ENCODE data around the gene SPDYE5. TPM values are rescaled to one million over a fixed set of nuclear protein-coding genes. Genes with fewer than 3 reads are reported as not detected.
A peak's percentile ranks its signal among the peaks of the same experiment; 100 is the strongest.
"Not testable (repeated sequence)": the region's sequence is repeated elsewhere in the genome, so short reads cannot be mapped to it uniquely, and the experiment has no call there.

The SPDYE5 gene
- polyA plus RNA-seq, 1 donor (not counting 4 experiments of a cell fraction or from before 2014, with no cell fraction given), result 0.04 TPM

GRCh38 chr7:75452494-75452955 is 39.6 kb upstream of the SPDYE5 start:
- H3K79me2 ChIP-seq (ENCODE audit: control insufficient read depth, insufficient read depth, low read length); H3K9ac ChIP-seq (ENCODE audit: control insufficient read depth, extremely low read depth, insufficient read depth, low read length); H3K4me2 ChIP-seq (ENCODE audit: control insufficient read depth, extremely low read depth, insufficient read depth, low read depth, low read length); H3K27me3 ChIP-seq (ENCODE audit: control insufficient read depth, extremely low read depth, insufficient read depth, low read length); H3K4me1 ChIP-seq (ENCODE audit: control insufficient read depth, extremely low read depth, insufficient read depth, low read length); DNase-seq (ENCODE audit: low read depth, low spot score); H3K9me1 ChIP-seq (ENCODE audit: control insufficient read depth, extremely low read depth, insufficient read depth, low read length); dilution Hi-C loops (cut with MboI; ENCODE audit: extremely low pct_ligation_motif_present, low sequenced_read_pairs); H3K9me3 ChIP-seq (ENCODE audit: control insufficient read depth, low read depth, low read length); H3K4me3 ChIP-seq (ENCODE audit: control insufficient read depth in 2 of 3, extremely low read depth in 1 of 3, insufficient read depth in 2 of 3, low read depth in 1 of 3, low read length in 3 of 3); H4K20me1 ChIP-seq (ENCODE audit: control insufficient read depth, extremely low read depth, insufficient read depth, low read length); H3K27ac ChIP-seq (ENCODE audit: control insufficient read depth, insufficient read depth, low read length); H2AFZ ChIP-seq (ENCODE audit: control insufficient read depth, low read length); H3K36me3 ChIP-seq (ENCODE audit: control insufficient read depth in 2 of 2, extremely low read depth in 1 of 2, insufficient read depth in 2 of 2, low read length in 2 of 2): not testable (repeated sequence)
- peak in 1 of 3 experiments; percentile 28 for TF ChIP-seq CTCF (optimal IDR thresholded peaks at IDR 0.05 in 1 of 3, IDR thresholded peaks at IDR 0.05 in 1 of 3, conservative IDR thresholded peaks at IDR 0.05 in 1 of 3; ENCODE audit: extremely low read depth in 1 of 3, insufficient read depth in 2 of 3, low read length in 3 of 3)
- FAIRE-seq, result peak; percentile 76

DNA sequence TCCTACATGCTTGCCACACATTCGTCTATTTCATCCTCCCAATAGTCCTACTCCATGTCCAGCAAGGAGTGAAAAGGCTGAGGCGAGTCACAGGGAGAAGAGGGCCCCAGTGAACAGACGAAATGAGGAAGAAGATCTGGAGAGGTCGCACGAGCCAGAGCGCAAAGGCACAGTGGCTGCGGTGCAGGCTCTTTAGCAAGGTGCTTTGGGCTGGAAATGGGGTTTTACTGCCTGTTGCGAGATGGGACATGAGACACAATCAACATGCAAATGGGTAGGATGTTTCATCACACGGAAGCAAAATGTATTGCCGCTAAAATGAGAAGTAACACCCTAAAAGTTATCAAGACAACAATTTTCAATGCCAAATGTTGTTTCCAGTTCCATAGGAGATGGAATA is 35.7 kb upstream of the SPDYE5 start:
- H3K4me2 ChIP-seq (ENCODE audit: control insufficient read depth, extremely low read depth, insufficient read depth, low read depth, low read length); dilution Hi-C loops (cut with MboI; ENCODE audit: extremely low pct_ligation_motif_present, low sequenced_read_pairs); H3K9me3 ChIP-seq (ENCODE audit: control insufficient read depth, low read depth, low read length); H2AFZ ChIP-seq (ENCODE audit: control insufficient read depth, low read length); H3K79me2 ChIP-seq (ENCODE audit: control insufficient read depth, insufficient read depth, low read length); H3K4me1 ChIP-seq (ENCODE audit: control insufficient read depth, extremely low read depth, insufficient read depth, low read length); H3K27ac ChIP-seq (ENCODE audit: control insufficient read depth, insufficient read depth, low read length); H3K27me3 ChIP-seq (ENCODE audit: control insufficient read depth, extremely low read depth, insufficient read depth, low read length); H3K9ac ChIP-seq (ENCODE audit: control insufficient read depth, extremely low read depth, insufficient read depth, low read length); DNase-seq (ENCODE audit: low read depth, low spot score); H3K9me1 ChIP-seq (ENCODE audit: control insufficient read depth, extremely low read depth, insufficient read depth, low read length); H3K4me3 ChIP-seq (ENCODE audit: control insufficient read depth in 2 of 3, extremely low read depth in 1 of 3, insufficient read depth in 2 of 3, low read depth in 1 of 3, low read length in 3 of 3); FAIRE-seq; H4K20me1 ChIP-seq (ENCODE audit: control insufficient read depth, extremely low read depth, insufficient read depth, low read length); H3K36me3 ChIP-seq (ENCODE audit: control insufficient read depth in 2 of 2, extremely low read depth in 1 of 2, insufficient read depth in 2 of 2, low read length in 2 of 2): not testable (repeated sequence)

DNA sequence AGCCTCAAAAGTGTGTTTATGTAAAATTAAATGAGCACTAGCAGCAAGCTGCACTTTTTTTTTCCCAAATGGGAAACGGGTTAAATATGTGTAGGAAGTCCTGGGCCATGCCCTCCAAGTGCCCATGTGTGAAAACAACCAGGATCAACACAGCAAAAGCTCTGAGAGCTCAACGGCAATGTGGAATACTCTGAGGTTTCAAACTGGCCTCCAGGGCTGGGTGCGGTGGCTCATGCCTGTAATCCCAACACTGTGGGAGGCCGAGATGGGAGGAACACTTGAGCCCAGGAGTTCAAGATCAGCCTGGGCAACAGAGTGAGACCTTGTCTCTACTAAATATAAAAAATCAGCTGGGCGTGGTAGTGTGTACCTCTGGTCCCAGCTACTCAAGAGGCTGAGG is 34.1 kb upstream of the SPDYE5 start:
- DNase-seq (ENCODE audit: low read depth, low spot score); H3K27me3 ChIP-seq (ENCODE audit: control insufficient read depth, extremely low read depth, insufficient read depth, low read length); H3K4me3 ChIP-seq (ENCODE audit: control insufficient read depth in 2 of 3, extremely low read depth in 1 of 3, insufficient read depth in 2 of 3, low read depth in 1 of 3, low read length in 3 of 3); dilution Hi-C loops (cut with MboI; ENCODE audit: extremely low pct_ligation_motif_present, low sequenced_read_pairs); H3K36me3 ChIP-seq (ENCODE audit: control insufficient read depth in 2 of 2, extremely low read depth in 1 of 2, insufficient read depth in 2 of 2, low read length in 2 of 2); H4K20me1 ChIP-seq (ENCODE audit: control insufficient read depth, extremely low read depth, insufficient read depth, low read length); H3K79me2 ChIP-seq (ENCODE audit: control insufficient read depth, insufficient read depth, low read length); H3K9me3 ChIP-seq (ENCODE audit: control insufficient read depth, low read depth, low read length); H2AFZ ChIP-seq (ENCODE audit: control insufficient read depth, low read length); FAIRE-seq; H3K9ac ChIP-seq (ENCODE audit: control insufficient read depth, extremely low read depth, insufficient read depth, low read length); H3K4me2 ChIP-seq (ENCODE audit: control insufficient read depth, extremely low read depth, insufficient read depth, low read depth, low read length); H3K9me1 ChIP-seq (ENCODE audit: control insufficient read depth, extremely low read depth, insufficient read depth, low read length); H3K27ac ChIP-seq (ENCODE audit: control insufficient read depth, insufficient read depth, low read length); H3K4me1 ChIP-seq (ENCODE audit: control insufficient read depth, extremely low read depth, insufficient read depth, low read length): not testable (repeated sequence)

DNA sequence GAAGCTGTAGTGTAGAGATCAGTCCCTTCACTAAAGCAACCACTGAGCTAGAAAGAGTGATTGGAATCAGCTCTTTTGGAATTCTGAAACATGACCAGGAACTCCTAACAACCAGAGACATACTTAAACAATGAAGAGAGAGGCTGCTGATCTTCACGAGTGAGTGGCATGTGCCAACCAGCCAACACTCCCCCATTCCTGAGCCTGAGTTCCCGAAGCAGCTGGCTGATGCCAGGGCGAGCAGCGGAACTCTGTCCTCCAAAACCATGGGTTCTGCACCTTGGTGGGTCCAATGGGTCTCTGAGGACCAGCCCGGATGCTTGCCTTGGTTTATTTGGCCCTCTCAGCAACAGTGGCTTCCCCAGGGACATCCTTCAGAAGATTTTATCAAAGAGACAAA is 31.6 kb upstream of the SPDYE5 start:
- H3K27me3 ChIP-seq (ENCODE audit: control insufficient read depth, extremely low read depth, insufficient read depth, low read length); H2AFZ ChIP-seq (ENCODE audit: control insufficient read depth, low read length); H3K9me3 ChIP-seq (ENCODE audit: control insufficient read depth, low read depth, low read length); H3K4me3 ChIP-seq (ENCODE audit: control insufficient read depth in 2 of 3, extremely low read depth in 1 of 3, insufficient read depth in 2 of 3, low read depth in 1 of 3, low read length in 3 of 3); H3K36me3 ChIP-seq (ENCODE audit: control insufficient read depth in 2 of 2, extremely low read depth in 1 of 2, insufficient read depth in 2 of 2, low read length in 2 of 2); H3K4me2 ChIP-seq (ENCODE audit: control insufficient read depth, extremely low read depth, insufficient read depth, low read depth, low read length); H3K9ac ChIP-seq (ENCODE audit: control insufficient read depth, extremely low read depth, insufficient read depth, low read length); H3K79me2 ChIP-seq (ENCODE audit: control insufficient read depth, insufficient read depth, low read length); H3K27ac ChIP-seq (ENCODE audit: control insufficient read depth, insufficient read depth, low read length); FAIRE-seq; DNase-seq (ENCODE audit: low read depth, low spot score); H3K4me1 ChIP-seq (ENCODE audit: control insufficient read depth, extremely low read depth, insufficient read depth, low read length); H3K9me1 ChIP-seq (ENCODE audit: control insufficient read depth, extremely low read depth, insufficient read depth, low read length); dilution Hi-C loops (cut with MboI; ENCODE audit: extremely low pct_ligation_motif_present, low sequenced_read_pairs); H4K20me1 ChIP-seq (ENCODE audit: control insufficient read depth, extremely low read depth, insufficient read depth, low read length): not testable (repeated sequence)
